ENCODE measurements around the gene SERPINA1.

DNA sequence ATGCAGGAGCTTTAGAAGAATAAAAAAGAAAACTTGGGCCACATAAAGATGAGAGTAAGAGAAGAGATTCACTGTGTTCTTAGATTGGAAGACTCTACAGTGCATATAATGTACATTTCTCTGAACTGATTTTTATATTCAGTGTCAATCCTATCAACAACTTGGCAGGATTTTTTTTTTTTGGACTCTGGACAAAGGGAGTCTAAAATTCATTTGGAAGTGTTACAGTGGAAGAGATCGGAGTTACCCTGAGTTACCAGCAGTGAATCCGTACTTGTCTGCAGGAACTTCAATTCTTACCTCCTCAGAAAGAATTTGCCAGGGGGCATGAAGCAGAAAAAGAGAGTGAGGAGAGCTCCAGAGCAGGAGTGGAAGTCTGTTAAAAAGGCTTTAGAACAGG lies 40.2 kb upstream of the SERPINA1 start:
- TF ChIP-seq, protein P1, sequence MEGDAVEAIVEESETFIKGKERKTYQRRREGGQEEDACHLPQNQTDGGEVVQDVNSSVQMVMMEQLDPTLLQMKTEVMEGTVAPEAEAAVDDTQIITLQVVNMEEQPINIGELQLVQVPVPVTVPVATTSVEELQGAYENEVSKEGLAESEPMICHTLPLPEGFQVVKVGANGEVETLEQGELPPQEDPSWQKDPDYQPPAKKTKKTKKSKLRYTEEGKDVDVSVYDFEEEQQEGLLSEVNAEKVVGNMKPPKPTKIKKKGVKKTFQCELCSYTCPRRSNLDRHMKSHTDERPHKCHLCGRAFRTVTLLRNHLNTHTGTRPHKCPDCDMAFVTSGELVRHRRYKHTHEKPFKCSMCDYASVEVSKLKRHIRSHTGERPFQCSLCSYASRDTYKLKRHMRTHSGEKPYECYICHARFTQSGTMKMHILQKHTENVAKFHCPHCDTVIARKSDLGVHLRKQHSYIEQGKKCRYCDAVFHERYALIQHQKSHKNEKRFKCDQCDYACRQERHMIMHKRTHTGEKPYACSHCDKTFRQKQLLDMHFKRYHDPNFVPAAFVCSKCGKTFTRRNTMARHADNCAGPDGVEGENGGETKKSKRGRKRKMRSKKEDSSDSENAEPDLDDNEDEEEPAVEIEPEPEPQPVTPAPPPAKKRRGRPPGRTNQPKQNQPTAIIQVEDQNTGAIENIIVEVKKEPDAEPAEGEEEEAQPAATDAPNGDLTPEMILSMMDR (IDR thresholded peaks at IDR 0.05; ENCODE audit: low read length), result no peak
- no peak for TF ChIP-seq EZH2 (optimal IDR thresholded peaks at IDR 0.05; ENCODE audit: low read depth, low read length)
